Stimulated activated CD4-positive, alpha-beta T cell treated with anti-CD3 and anti-CD28 coated beads, Interleukin-2, amount 100 ng/mL, for 48 hours (primary cell): ENCODE results near the gene RGS19.

Experiments
- DNase-seq, 2 donors: peaks; one replicate each; pipeline ENCODE4 v3.0.0-alpha.2; 2020

The RGS19 gene

GRCh38 chr20:64062596-64063388, 16.5 kb downstream of the RGS19 start, which contains the start of gene TCEA2:
Gene TCEA2 (plus strand): TSS chr20:64063198. CDS start chr20:64063313, 115 bp downstream.
- DNase-seq = peak; percentile 92 to 94

GRCh38 chr20:64062276-64062595, 17.1 kb downstream of the RGS19 start:
- no peak for DNase-seq

GRCh38 chr20:64058536-64058935, 20.8 kb downstream of the RGS19 start:
- DNase-seq = no peak

- peak; percentile 84 to 90 for DNase-seq
Observed at GRCh38 chr20:64057628-64058498, 21.5 kb downstream of the RGS19 start.

- no peak for DNase-seq
Observed at GRCh38 chr20:64056889-64057627, 22.3 kb downstream of the RGS19 start.

GRCh38 chr20:64056639-64056888, 22.8 kb downstream of the RGS19 start:
- no peak for DNase-seq

GRCh38 chr20:64055893-64056638, 23.3 kb downstream of the RGS19 start:
- DNase-seq = no peak

GRCh38 chr20:64055396-64055892, 23.9 kb downstream of the RGS19 start:
- DNase-seq = no peak

- DNase-seq = no peak
Observed at GRCh38 chr20:64053841-64054661, 25.3 kb downstream of the RGS19 start.

- no peak for DNase-seq
Observed at GRCh38 chr20:64052987-64053840, 26.1 kb downstream of the RGS19 start.

GRCh38 chr20:64052326-64052722, 27.0 kb downstream of the RGS19 start:
- no peak for DNase-seq

- DNase-seq = no peak
Observed at GRCh38 chr20:64051561-64052325, 27.6 kb downstream of the RGS19 start.

- no peak for DNase-seq
Observed at GRCh38 chr20:64051033-64051452, 28.3 kb downstream of the RGS19 start.

GRCh38 chr20:64050261-64051032, 28.9 kb downstream of the RGS19 start:
- no peak for DNase-seq

- DNase-seq = no peak
Observed at GRCh38 chr20:64049878-64050260, 29.4 kb downstream of the RGS19 start.

- DNase-seq = no peak
Observed at GRCh38 chr20:64049060-64049877, 30.0 kb downstream of the RGS19 start, which contains the start of gene SOX18. Gene SOX18 (minus strand): TSS chr20:64049639. CDS start chr20:64049516, 123 bp downstream.

GRCh38 chr20:64048402-64049044, 30.8 kb downstream of the RGS19 start:
- no peak for DNase-seq
